ENCODE measurements around the gene KCNAB1. TPM values are rescaled to one million over a fixed set of nuclear protein-coding genes. Genes with fewer than 3 reads are reported as not detected.
"Not testable (repeated sequence)": the region's sequence is repeated elsewhere in the genome, so short reads cannot be mapped to it uniquely, and the experiment has no call there.

The KCNAB1 gene
- total RNA-seq, 4 donors from 2014 or later, result 4.2 to 11.4 (median 7.8) TPM

DNA sequence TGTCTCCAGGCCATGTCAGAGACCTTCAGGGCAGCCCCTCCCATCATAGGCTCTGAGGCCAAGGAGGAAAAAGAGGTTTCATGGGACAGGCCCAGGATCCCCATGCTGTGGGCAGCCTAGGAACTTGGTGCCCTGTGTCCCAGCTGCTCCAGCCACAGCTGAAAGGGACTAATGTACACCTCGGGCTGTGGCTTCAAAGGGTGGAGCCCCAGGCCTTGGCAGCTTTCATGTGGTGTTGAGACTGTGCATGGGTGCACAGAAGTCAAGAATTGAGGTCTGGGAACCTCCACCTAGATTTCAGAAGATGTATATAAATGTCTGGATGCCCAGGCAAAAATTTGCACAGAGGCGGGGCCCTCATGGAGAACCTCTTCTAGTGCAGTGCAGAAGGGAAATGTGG, 441.2 kb downstream of the KCNAB1 start:
- DNase-seq (ENCODE audit: low spot score in 2 of 2), result no peak
- WGBS, 2 donors, result 70 to 77% methylated on average over 2 of the region's 2 CpGs
- TF ChIP-seq EP300 (IDR thresholded peaks at IDR 0.05) (no peak), POLR2A (IDR thresholded peaks at IDR 0.05) (no peak)
- TF ChIP-seq, protein P1, sequence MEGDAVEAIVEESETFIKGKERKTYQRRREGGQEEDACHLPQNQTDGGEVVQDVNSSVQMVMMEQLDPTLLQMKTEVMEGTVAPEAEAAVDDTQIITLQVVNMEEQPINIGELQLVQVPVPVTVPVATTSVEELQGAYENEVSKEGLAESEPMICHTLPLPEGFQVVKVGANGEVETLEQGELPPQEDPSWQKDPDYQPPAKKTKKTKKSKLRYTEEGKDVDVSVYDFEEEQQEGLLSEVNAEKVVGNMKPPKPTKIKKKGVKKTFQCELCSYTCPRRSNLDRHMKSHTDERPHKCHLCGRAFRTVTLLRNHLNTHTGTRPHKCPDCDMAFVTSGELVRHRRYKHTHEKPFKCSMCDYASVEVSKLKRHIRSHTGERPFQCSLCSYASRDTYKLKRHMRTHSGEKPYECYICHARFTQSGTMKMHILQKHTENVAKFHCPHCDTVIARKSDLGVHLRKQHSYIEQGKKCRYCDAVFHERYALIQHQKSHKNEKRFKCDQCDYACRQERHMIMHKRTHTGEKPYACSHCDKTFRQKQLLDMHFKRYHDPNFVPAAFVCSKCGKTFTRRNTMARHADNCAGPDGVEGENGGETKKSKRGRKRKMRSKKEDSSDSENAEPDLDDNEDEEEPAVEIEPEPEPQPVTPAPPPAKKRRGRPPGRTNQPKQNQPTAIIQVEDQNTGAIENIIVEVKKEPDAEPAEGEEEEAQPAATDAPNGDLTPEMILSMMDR (IDR thresholded peaks at IDR 0.05), result no peak

DNA sequence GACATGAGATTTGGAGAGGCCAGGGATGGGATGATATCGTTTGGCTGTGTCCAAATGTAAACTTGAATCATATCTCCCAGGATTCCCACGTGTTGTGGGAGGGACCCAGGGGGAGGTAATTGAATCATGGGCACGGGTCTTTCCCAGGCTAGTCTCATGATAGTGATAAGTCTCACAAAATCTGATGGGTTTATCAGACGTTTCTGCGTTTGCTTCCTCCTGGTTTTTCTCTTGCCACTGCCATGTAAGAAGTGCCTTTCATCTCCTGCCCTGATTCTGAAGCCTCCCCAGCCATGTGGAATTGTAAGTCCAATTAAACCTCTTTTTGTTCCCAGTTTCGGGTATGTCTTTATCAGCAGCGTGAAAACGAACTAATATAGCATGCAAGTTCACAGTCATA, 442.1 kb downstream of the KCNAB1 start:
- not testable (repeated sequence) for H3K27me3 ChIP-seq; H3K36me3 ChIP-seq; H3K27ac ChIP-seq; DNase-seq (ENCODE audit: low spot score in 2 of 2); H3K4me3 ChIP-seq; H3K4me1 ChIP-seq; H3K9me3 ChIP-seq
- 72 to 79% methylated on average over 8 of the region's 8 CpGs for WGBS, 2 donors

More for the DNA sequence above, 441.2 kb downstream of the KCNAB1 start:
- Histone ChIP-seq H3K9me3 (no peaks in the 10 kb centered on the region), H3K4me1 (no peaks in the 10 kb centered on the region), H3K27ac (no peak overlapping the region), H3K27me3 (no peaks in the 10 kb centered on the region), H3K4me3 (no peak overlapping the region), H3K36me3 (no peaks in the 10 kb centered on the region)

DNA sequence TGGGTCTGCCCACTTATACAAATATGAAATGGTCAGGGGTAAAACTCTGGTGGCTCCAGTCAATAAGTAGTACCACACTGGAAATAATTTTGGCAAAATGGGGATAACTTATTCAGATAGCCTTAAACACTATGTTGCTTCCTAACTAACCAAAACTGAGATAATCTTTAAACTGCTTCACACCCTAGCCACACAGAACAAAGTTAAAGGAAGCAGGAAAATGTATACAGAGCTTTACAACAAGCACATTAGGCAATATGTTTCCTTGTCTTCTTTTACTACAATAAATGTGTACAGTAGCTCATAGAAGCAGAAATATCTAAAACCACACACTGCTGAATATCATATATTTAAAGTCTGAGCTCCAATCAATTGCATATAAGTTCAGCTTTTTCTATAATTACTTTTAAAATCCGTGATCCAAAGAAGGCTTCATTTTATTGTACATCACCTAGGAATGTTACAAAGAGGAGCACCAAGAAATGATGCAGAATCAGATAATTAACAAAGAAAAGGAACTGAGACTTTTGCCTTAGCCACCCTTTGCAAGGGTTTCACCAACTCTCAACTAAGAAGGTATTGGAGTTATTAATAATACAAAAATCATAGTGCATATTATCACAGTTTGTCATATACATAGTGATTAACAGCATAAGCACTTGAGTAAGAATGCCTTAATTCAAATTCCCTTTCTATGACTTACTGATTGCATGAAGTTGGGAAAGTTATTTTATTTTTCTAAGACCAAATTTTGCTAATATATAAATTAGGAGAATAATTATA, 443.7 kb downstream of the KCNAB1 start:
- WGBS, 2 donors, result 59 to 65% methylated on average over 1 of the region's 1 CpG
- H3K36me3 ChIP-seq, result no peaks in the 10 kb centered on the region
- H3K4me1 ChIP-seq, result no peaks in the 10 kb centered on the region
- H3K9me3 ChIP-seq, result no peaks in the 10 kb centered on the region
- TF ChIP-seq, protein P1 (IDR thresholded peaks at IDR 0.05), result no peak
- TF ChIP-seq EP300 (IDR thresholded peaks at IDR 0.05) (no peak), POLR2A (IDR thresholded peaks at IDR 0.05) (no peak)
- H3K27me3 ChIP-seq, result no peaks in the 10 kb centered on the region
- no peak for DNase-seq (ENCODE audit: low spot score in 2 of 2)
- no peak overlapping the region for H3K4me3 ChIP-seq
- no peak overlapping the region for H3K27ac ChIP-seq

DNA sequence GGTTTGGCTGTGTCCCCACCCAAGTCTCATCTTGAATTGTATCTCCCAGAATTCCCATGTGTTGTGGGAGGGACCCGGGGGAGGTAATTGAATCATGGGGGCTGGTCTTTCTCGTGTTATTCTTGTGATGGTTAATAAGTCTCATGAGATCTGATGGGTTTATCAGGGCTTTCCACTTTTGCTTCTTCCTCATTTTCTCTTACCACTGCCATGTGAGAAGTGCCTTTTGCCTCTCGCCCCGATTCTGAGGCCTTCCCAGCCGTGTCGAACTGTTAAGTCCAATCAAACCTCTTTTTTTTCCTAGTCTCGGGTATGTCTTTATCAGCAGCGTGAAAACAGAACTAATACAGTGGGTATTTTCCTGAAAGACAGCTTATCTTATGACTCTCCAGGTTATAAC, 448.6 kb downstream of the KCNAB1 start:
- WGBS, 2 donors, result 86 to 90% methylated on average over 8 of the region's 8 CpGs

DNA sequence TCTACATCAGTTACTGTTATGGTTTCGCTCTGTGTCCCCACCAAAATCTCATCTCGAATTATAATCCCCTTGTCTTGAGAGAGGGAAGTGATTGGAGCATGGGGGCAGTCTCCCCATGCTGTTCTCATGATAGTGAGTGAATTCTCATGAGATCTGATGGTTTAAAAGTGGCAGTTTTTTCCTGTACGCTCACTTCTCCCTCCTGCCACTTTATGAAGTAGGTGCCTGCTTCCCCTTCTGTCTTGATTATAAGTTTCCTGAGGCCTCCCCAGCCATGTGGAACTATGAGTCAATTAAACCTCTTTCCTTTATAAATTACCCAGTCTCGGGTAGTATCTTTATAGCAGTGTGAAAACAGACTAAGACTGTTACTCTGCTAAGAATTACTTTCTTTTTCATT, 449.5 kb downstream of the KCNAB1 start:
- not testable (repeated sequence) for H3K4me3 ChIP-seq; DNase-seq (ENCODE audit: low spot score in 2 of 2)
- 67 to 71% methylated on average over 4 of the region's 4 CpGs for WGBS, 2 donors

More for the DNA sequence above, 448.6 kb downstream of the KCNAB1 start:
- not testable (repeated sequence) for H3K36me3 ChIP-seq; H3K9me3 ChIP-seq; H3K4me1 ChIP-seq; H3K27me3 ChIP-seq; H3K4me3 ChIP-seq; H3K27ac ChIP-seq; DNase-seq (ENCODE audit: low spot score in 2 of 2)

DNA sequence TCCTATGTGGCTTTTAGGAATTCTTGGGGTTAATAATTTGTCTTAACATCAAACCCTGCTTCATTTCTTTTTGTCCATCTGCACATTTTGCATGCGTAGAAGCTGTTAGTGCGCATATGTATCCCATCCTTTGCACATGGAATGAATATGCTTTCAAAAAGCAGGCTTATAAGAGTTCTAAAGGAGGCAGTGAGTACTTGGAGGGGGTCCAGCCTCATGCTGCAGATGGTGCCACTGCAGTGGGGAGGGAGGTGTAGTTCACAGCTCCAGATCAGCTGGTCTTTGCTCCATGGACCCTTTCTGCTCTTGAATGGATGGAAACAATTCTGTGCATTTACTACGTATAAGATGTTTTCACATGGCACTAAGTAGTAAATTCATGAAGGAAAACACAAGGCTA, 455.3 kb downstream of the KCNAB1 start:
- no peak overlapping the region for H3K4me3 ChIP-seq
- no peaks in the 10 kb centered on the region for H3K27me3 ChIP-seq
- H3K4me1 ChIP-seq, result peaks cover 0 to 12% (median 3%) of the 10 kb centered on the region in 4 donors
- DNase-seq (ENCODE audit: low spot score in 2 of 2), result no peak
- no peak overlapping the region for H3K27ac ChIP-seq
- 49 to 60% methylated on average over 3 of the region's 3 CpGs for WGBS, 2 donors
- TF ChIP-seq EP300 (IDR thresholded peaks at IDR 0.05) (no peak), POLR2A (IDR thresholded peaks at IDR 0.05) (no peak)
- TF ChIP-seq, protein P1 (IDR thresholded peaks at IDR 0.05), result no peak
- H3K9me3 ChIP-seq, result no peaks in the 10 kb centered on the region
- no peaks in the 10 kb centered on the region for H3K36me3 ChIP-seq

More for the DNA sequence above, 449.5 kb downstream of the KCNAB1 start:
- not testable (repeated sequence) for H3K27me3 ChIP-seq, H3K27ac ChIP-seq, H3K36me3 ChIP-seq, H3K4me1 ChIP-seq, H3K9me3 ChIP-seq

Measured in tibial nerve (tissue), 4 donors.